Measurements from ENCODE around the gene OR13C3. TPM values are rescaled to one million over a fixed set of nuclear protein-coding genes. Genes with fewer than 3 reads are reported as not detected.

Gene OR13C3
- not detected for total RNA-seq
- polyA plus RNA-seq: not detected
- long read RNA-seq, donor 1: 0 reads
- long read RNA-seq, donor 2: 0 reads

DNA sequence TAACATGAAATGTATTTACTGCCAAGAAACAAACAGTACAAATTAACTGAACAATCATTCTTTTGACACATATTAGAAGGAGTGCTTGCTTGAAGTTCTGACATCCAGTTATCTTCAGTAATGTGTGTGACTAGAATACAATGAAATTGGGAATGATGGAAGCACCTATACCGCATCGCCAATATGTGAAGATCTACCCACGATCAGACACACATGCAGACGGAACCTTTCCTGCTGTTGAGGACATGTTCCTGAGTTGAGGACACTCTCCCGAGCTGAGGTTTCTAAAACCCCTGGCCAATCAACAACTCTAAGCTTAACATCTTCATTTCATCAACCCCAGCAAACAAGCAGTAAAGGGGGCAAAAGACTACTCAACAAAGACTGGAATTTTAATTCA, at the start of gene OR13C3:
TSS of gene OR13C3 (minus strand) at position 101 of the 400 bp plus-strand sequence. CDS start 133 bp downstream, outside the sequence.
- ATAC-seq (no peak), DNase-seq (no peak)
- no peak for TF ChIP-seq CTCF (IDR thresholded peaks at IDR 0.05)
- Histone ChIP-seq H3K36me3 (ENCODE audit: insufficient read depth in 1 of 2, low read depth in 1 of 2) (no peaks in the 10 kb centered on the region), H3K4me3 (no peak within 1 kb of the TSS), H3K9me3 (no peaks in the 10 kb centered on the region), H3K4me1 (no peaks in the 10 kb centered on the region), H3K27ac (no peak within 1 kb of the TSS), H3K27me3 (ENCODE audit: insufficient read depth in 3 of 3, low read length in 2 of 3) (no peaks in the 10 kb centered on the region)
- 88 to 94% (median 90%) methylated on average over 5 of the region's 5 CpGs for WGBS, 3 donors
- intact Hi-C loops (cut with DNase I): no loop called here

GRCh38 chr9:104580562-104580961, 43.9 kb upstream of the OR13C3 start:
- Histone ChIP-seq H3K4me3 (no peak overlapping the region), H3K9me3 (no peaks in the 10 kb centered on the region), H3K4me1 (no peaks in the 10 kb centered on the region), H3K27me3 (ENCODE audit: insufficient read depth in 3 of 3, low read length in 2 of 3) (no peaks in the 10 kb centered on the region), H3K36me3 (ENCODE audit: insufficient read depth in 1 of 2, low read depth in 1 of 2) (no peaks in the 10 kb centered on the region), H3K27ac (no peak overlapping the region)
- DNase-seq (no peak), ATAC-seq (no peak)
- 81 to 95% (median 86%) methylated on average over 1 of the region's 1 CpG for WGBS, 3 donors
- intact Hi-C loops (cut with DNase I): no loop called here
- TF ChIP-seq CTCF (IDR thresholded peaks at IDR 0.05): no peak

GRCh38 chr9:104577263-104577662, 40.6 kb upstream of the OR13C3 start:
- 56 to 73% (median 58%) methylated on average over 5 of the region's 5 CpGs for WGBS, 3 donors
- no peak for ATAC-seq
- intact Hi-C loops (cut with DNase I): no loop called here

GRCh38 chr9:104575456-104575855, 38.8 kb upstream of the OR13C3 start:
- WGBS, 3 donors: 31 to 44% (median 35%) methylated on average over 2 of the region's 2 CpGs
- H3K36me3 ChIP-seq (ENCODE audit: insufficient read depth in 1 of 2, low read depth in 1 of 2): no peaks in the 10 kb centered on the region
- no peak for TF ChIP-seq CTCF (IDR thresholded peaks at IDR 0.05)
- intact Hi-C loops (cut with DNase I): no loop called here
- no peaks in the 10 kb centered on the region for H3K27me3 ChIP-seq (ENCODE audit: insufficient read depth in 3 of 3, low read length in 2 of 3)
- H3K4me1 ChIP-seq: no peaks in the 10 kb centered on the region
- DNase-seq: no peak
- no peak overlapping the region for H3K4me3 ChIP-seq
- no peak overlapping the region for H3K27ac ChIP-seq
- H3K9me3 ChIP-seq: peaks cover 5% of the 10 kb centered on the region
- ATAC-seq: no peak

More at GRCh38 chr9:104577263-104577662, 40.6 kb upstream of the OR13C3 start:
- Histone ChIP-seq H3K27ac (no peak overlapping the region), H3K4me1 (no peaks in the 10 kb centered on the region), H3K27me3 (ENCODE audit: insufficient read depth in 3 of 3, low read length in 2 of 3) (no peaks in the 10 kb centered on the region), H3K36me3 (ENCODE audit: insufficient read depth in 1 of 2, low read depth in 1 of 2) (no peaks in the 10 kb centered on the region), H3K9me3 (no peaks in the 10 kb centered on the region), H3K4me3 (no peak overlapping the region)
- no peak for TF ChIP-seq CTCF (IDR thresholded peaks at IDR 0.05)
- no peak for DNase-seq

GRCh38 chr9:104572612-104573011, 36.0 kb upstream of the OR13C3 start:
- H3K4me3 ChIP-seq: no peak overlapping the region
- intact Hi-C loops (cut with DNase I): no loop called here
- H3K36me3 ChIP-seq (ENCODE audit: insufficient read depth in 1 of 2, low read depth in 1 of 2): no peaks in the 10 kb centered on the region
- H3K9me3 ChIP-seq: peaks cover 5% of the 10 kb centered on the region
- H3K27me3 ChIP-seq (ENCODE audit: insufficient read depth in 3 of 3, low read length in 2 of 3): peaks cover 0 to 2% (median 0%) of the 10 kb centered on the region in 3 donors
- no peak for DNase-seq
- H3K27ac ChIP-seq: no peak overlapping the region
- no peaks in the 10 kb centered on the region for H3K4me1 ChIP-seq
- 63 to 68% (median 66%) methylated on average over 1 of the region's 1 CpG for WGBS, 3 donors
- TF ChIP-seq CTCF (IDR thresholded peaks at IDR 0.05): no peak
- ATAC-seq: no peak
